GM19023 (cell line): ENCODE measurements around the gene NEURL1B.
"Not testable (repeated sequence)": the region's sequence is repeated elsewhere in the genome, so short reads cannot be mapped to it uniquely, and the experiment has no call there.

Experiments used
- ATAC-seq: cut with Tn5 transposase; IDR thresholded peaks from one replicate; pipeline ENCODE4 v1.9.1; 2021; ENCODE audit warnings: mild to moderate bottlenecking, moderate library complexity; ENCODE audit not compliant: unreplicated experiment

NEURL1B gene

DNA sequence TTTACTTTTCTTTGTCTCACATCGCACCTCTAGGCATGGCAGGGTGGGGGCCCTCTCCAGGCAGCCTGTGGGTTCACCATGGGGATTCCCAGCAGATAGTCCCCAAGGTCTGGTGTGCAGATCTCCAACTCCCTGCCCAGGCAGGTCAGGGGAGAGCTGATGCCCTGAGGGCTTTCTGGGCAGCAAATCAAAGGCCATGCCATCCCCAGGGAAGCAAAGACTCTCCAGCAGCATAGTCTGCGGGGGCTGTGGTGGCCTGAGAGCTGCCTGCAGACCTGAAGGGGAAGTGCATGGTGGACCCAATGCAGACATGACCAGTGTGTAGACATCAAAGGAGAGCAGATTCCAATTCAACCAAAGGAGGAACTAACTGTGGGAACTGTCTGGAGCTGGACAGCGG lies 7.7 kb downstream of the NEURL1B start:
- ATAC-seq: no peak

DNA sequence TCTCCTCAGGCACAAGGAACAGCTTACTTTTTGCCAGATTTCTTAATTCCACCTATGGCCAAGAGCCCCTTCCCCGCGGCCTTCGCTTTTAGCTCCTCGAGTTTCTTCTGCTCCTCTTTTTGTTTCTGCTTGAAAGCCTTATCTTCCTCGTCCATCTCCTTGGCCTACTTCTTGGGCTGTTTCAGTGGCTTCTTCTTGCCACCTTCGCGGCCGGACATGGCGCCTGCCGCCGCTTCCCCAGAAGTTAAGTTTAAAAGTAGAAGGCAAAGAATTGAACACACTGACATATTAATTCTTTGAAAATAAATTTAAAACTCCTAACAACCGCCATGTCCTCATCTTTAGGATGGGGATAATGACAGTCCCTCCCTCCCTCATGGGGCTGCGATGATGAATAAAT lies 15.4 kb downstream of the NEURL1B start:
- not testable (repeated sequence) for ATAC-seq

DNA sequence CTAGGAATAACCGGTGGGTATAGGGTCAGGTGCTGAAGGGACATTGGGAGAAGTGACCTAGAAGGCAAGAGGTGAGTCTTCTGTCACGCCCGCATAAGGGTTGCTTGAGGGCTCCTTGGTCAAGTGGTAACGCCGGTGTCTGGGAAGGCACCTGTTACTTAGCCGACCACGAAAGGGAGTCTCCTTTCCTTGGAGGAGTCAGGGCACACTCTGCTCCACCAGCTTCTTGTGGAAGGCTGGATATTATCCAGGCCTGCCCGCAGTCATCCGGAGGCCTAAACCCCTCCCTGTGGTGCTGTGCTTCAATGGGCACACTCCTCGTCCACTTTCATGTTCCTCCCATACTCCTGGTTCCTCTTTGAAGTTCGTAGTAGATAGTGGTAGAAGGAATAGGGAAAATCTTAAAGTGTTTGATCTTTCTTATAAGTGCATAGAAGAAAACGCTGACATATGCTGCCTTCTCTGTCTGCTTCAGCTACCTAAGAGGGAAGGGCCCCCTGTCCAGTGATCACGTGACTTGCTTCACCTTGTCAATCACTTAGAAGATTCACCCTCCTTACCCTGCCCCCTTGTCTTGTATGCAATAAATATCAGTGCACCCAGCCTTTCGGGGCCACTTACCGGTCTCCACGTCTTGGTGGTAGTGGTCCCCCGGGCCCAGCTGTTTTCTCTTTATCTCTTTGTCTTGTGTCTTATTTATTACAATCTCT lies 16.6 kb downstream of the NEURL1B start:
- not testable (repeated sequence) for ATAC-seq

DNA sequence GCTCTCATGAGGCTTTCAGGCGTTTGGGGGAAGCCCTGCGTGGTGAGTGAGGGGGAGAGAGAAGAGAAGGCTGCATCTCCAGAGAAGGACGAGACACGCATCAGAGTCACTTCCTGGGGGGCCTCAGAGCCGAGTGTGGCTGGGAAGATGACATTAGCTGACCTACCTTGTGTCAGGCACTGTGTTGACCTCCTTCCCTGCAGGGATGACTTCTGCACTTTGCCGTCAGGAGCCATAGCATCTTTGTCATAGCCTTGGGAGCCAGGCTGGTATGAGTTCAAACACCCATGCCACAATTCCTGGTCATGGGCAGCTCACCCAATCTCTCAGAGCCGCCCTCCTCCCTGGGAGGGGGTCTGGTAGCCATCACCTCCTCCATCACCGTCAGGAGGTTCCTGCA lies 17.3 kb downstream of the NEURL1B start:
- no peak for ATAC-seq

DNA sequence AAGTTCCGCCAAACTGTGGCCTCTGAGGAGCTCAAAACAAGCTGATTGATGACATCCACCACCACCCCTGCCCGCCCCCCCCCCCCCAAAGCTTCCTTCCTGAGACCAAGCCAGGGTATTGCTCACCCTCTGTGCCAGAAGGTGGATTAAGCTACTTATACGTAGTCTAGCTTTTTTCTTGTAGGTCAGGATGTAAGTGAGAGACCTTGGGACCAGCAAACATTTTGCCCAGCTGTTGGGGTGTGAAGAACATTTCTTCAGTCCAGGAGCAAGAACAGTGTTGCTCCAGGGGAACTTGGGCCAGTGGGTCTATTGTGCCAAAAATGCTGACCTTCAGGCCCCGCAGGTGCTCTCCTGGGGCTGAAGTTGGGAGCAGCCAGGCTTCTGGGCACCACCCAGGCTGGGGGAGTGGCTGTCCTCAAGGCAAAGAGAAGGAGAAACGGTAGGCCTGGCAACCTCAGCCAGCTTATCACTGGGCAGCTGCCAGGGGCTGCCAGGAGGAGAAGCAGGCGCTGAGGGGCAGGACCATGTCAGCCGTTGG lies 18.0 kb downstream of the NEURL1B start:
- no peak for ATAC-seq

DNA sequence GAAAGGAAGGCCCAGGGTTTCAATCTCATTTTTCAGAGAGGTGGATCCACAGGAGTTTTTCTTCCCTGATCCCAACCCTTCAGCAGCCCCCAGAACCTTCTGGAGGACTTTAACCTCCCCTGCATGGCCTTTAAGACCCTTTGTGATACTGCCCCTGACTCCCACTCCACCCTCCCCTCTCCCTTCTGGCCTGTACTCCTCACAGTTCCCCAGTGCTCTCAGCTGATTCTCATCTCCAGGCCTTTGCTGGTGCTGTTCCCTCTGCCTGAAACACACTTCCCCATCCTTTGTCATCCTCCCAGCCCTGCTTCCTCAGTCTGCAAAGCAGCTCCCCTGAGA lies 18.5 kb downstream of the NEURL1B start:
- ATAC-seq: no peak

DNA sequence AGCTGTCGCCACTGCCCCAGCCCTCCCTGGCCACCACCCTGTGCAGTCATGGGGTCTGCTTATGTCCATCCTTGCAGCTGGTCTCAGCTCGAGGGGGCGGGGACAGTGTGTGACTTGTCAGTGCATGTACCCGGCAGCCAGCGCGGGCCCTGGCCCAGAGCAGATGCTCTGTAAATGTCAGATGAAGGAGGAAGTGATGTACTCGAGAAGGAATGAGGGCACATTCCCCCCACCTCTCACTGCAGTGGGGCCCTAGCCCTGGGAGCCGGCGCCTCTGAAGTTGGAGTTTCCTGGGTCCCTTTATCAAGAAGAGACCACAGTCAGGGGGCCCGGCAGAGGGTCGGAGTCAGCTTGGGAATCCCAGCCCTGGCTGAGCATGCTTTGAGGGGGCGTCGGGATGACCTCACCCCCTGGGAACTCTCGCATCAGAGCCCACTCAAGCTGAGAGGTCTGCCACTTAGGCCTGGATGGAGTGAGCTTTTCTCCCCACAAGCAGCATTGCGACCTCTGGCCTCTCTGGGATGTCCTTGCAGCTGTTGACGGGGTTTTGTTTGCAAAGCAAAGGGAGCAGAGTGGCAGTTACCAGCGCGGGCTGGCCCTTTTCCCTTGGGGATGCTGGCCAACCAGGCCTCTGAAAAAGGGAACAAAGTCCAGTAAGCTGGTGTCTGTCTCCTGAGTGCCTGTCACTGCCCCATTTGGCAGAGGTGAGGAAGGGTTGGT lies 19.0 kb downstream of the NEURL1B start:
- ATAC-seq: no peak

DNA sequence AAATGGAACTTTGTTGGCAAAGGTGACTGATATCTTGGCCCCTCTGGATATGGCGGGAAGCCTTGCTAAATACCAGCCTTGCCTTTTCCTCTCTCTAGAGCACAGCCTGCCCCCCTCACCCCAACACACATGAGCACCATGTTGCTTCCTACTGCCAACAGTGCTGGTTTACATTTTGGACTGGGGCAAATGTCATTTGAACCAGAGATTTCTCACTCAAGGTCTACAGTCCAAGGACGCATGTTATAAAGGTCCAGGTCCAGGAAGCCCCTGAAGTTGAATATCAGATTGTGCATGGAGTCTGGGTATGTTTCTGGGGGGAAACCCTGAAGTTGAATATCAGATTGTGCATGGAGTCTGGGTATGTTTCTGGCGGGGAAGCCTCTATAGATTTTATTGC lies 19.9 kb downstream of the NEURL1B start:
- ATAC-seq: no peak

DNA sequence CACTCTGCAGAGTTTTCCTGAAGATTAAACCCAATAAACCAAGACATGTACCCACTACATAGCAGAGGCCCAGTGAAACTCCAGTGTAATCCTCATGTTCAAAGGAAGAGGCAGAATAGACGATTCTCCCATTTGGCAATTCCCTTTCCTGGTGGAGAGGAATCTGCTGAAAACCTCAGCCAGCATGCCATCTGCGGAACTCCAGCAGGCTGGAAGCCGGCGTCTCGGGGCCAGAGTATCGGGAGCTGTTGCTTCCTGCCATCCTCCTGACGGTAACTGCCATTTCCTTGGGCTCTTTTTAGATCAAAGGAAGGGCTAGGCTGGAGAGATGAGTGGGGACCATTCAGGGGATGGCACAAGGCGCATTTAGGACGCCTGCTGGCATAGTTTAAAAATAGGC lies 20.5 kb downstream of the NEURL1B start:
- no peak for ATAC-seq

DNA sequence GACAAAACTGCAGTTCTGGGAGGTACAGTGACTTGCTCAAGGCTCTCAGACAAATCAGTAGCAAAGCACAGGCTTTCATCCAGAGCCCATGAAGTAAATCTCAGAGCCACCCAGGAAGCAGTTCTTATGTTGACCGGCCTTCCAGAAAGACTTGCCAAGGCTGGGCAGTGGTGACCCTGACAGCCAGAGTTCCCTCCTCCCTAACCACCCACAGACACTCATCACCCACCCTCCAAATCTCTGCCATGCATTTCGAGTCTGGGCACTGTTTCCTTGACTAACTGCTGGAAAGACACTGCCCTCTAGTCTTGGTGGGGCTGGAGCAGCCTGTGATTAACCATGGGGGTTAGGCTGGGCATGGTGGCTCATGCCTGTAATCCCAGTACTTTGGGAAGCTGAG lies 21.5 kb downstream of the NEURL1B start:
- no peak for ATAC-seq

DNA sequence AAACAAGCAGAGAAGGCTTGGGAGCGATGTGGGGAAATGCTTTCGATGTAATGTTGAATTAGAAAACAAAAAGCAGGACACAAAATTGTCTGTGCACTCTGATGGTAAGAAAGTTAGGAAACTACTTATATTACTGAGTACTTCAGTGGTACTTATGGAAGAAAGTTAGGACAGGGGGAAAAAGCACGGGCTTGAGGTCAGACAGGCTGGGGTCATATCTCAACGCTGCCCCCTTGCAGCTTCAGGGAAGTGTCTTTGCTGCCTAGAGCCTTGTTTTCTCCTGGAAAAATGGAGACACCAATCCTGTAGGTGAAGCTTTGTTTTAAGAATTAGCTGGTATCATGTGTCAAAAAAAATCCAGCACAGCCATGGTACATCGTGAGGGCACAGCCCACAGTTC lies 23.0 kb downstream of the NEURL1B start:
- ATAC-seq: no peak

DNA sequence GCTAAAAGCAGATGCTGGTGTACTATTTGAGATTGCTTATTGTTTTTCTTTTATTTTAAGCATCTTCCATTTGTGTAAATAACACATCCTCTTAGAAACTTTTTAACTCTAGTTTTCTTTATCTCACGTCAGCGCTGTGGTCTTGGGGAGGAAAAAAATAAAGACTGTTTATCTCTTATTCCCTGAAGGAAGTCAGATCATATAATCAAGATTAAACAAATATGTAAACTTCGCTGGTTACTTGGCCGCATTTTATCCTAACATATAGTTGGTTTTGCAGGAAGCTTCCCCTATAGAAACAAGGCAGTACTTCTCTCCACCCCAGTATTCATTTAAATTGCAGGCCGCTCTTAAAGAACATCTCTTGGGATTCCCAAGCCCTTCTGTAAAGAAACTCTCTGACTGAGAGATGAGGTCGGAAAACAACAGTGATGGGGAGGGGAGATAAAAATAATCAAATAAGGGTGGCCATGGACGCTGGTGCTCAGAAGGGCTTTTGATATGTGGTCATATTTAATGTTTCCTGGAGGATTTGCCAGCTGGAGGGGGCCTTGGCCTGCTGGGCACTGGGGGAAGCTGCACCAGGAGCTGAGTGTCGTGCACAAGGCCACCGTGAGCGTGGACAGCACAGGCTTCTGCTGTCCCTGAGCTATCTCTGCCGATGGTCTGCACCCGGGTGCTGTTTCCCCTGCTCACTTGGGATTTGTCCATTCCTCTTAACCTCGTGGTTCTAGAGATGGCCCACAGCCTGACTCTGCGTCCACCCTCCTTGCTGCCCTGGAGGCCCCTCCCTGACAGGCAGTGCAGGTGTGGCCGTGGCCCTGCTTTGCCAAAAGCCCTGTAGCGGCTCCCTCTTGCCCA lies 23.8 kb downstream of the NEURL1B start:
- no peak for ATAC-seq

DNA sequence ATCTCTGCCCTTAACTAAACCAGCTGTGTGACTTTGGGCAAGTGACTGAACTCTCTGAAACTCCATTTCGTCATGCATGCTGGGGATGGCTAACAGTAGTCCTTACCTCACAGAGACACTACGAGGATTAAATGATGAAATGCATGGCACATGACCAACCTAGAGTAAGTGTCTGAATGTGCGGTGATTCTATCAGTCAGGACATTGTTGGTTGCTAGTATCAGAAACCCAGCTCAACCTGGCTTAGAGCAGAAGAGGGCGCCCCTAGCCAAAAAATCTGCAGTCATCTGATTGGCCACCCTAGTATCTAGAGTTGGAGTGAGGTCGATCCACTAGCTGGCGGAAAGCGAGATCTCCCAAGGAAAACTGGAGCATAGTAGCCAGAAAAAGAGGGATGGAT lies 25.2 kb downstream of the NEURL1B start:
- no peak for ATAC-seq

DNA sequence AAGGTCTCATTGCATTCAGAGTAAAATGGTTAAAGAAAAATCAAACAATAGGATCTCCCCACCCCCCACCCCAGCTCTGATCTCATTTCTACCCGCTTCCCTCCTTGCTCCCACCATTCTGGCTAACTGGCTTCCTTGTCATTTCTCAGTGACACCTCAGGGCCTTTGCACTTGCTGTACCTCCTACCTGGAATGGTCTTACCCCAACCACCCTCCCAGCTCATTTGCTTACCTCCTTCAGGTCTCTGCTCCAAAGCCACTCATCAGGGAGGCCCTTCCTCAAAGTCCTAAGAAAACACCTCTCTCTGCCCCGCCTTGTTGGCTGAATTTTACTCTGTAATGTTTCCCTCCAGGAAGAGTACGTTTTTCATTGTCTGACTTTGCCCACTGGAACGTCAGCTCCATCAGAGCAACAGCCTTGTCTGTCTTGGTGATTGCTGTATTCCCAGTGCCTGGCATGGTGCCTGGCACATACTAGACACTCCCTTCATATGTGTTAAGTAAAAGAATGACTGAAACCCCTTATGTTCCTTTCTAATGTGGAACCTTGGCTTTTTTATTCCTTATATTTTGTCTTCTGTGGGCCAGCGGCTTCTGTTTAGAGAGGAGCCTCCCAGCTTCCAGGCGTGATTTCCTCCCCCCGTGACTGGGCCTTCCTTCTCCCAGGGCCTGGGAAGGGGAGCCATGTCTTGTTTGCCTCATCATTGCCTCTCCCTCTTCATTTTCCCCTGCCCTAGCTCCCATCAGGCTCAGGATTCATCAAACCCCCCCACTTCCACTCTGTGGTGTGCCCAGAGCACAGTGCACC lies 26.9 kb downstream of the NEURL1B start:
- no peak for ATAC-seq

DNA sequence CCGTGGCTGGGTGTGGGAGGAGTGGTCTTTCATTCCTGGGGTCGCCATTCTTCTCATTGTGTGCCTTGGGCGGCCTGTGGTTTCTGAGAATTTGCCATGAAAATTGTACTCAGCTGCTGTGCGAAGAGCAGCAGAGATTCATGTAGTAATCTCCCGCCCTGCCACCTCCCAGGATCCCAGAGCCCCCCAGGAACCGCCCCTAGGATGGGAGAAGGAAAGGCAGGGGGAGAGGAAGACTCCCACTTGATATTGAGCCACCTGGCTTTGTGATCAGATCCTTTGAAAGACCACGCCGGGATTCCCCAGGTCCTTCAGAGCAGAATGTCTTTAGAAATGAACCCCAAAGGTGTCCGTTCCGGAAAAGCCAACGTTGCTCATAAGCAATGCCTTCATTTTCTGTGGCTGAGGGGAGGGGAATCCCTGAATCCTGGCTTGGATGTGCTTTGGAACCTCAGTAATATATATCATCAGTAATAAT lies 27.6 kb downstream of the NEURL1B start:
- ATAC-seq: no peak

DNA sequence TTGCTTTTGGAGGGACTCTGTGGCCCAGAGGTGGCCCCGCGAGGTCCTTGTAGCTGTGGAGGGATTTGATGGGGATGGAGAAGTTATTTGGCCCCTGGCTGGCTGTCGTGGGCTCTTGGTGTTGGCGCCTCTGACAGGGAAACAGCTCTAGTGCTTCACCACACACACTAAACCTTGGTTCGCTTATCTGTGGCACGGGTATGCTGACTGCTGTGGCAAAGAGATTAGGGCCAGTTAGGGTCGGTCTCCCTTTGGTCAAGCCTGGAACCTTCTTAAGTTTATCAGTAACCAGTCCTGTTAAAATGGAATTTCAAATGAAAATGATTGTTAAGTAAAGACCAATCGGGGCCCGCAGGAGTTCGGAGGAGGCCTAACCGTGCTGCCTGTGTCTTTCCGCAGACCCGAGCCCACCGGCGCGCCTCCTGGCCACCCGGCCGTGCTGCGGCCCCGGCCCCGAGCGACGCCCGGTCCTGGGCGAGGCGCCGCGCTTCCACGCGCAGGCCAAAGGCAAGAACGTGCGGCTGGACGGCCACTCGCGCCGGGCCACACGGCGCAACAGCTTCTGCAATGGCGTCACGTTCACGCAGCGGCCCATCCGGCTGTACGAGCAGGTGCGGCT lies 28.4 kb downstream of the NEURL1B start:
- no peak for ATAC-seq

DNA sequence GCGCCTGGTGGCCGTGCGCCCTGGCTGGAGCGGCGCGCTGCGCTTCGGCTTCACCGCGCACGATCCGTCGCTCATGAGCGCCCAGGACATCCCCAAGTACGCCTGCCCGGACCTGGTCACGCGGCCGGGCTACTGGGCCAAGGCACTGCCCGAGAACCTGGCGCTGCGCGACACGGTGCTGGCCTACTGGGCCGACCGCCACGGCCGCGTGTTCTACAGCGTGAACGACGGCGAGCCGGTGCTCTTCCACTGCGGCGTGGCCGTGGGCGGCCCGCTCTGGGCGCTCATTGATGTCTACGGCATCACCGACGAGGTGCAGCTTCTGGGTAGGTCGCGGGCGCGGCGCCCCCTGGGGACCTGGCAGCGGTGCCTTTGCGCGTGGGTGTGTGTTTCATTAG lies 28.9 kb downstream of the NEURL1B start:
- no peak for ATAC-seq

DNA sequence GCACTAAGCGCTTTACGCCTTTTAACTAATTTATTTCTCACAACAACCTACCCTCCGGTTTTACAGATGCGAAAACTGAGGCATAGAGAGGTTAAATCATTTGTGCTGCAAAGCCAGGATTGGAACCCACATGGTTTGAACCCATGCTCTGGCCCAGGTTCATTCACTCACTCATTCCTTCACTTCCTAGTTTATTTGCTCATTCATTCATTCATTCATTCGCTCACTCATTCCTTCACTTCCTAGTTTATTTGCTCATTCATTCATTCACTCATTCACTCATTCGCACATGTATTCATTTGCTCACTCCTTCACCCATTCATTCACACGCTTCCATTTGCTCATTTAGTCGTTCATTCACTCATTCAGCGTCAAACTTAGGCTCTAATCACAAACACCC lies 29.4 kb downstream of the NEURL1B start:
- ATAC-seq: no peak

DNA sequence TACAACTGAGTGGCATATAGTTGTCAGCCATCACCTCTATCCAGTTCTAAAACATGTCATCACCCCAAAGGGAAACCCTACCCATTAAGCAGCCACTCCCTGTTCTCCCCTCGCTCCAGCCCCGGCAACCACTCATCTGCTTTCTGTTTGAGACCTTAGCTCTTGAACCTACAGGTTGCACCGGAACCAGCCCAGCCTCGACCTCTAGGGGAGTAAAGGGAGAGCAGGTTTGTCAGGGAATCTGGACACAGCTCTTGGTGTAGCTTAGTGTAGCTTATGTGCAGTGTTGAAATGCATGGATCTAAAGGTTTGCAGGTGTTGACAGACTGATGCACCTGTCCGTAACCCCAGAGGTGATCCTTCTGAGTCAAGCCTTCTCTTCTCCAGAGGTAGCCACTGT lies 30.0 kb downstream of the NEURL1B start:
- ATAC-seq: no peak

DNA sequence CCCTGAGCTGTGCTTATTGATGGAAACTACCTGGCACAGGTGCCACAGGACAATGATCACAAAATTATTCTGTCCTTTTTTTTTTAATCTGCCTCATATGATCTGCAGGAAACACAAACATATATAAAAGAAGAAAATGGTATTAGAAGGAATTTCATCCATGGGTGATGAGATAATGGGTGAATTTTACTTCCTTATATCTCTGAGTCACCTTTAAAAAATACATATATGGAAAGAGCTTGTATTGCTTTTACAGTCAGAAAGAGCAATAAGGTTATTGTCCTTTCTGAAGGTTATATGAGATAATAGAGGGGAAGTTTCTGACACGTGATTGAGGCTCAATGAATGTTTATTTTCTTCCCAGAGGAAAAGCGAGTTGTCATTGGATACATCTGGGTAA lies 31.6 kb downstream of the NEURL1B start:
- no peak for ATAC-seq
